M059J (cell line): ENCODE data around the gene RDH8. TPM values are rescaled to one million over a fixed set of nuclear protein-coding genes. Genes with fewer than 3 reads are reported as not detected.
A peak's percentile ranks its signal among the peaks of the same experiment; 100 is the strongest.

Experiments used
- DNase-seq: peaks from one replicate; pipeline ENCODE4 v3.0.0-alpha.2; 2012; ENCODE audit warnings: low read depth
- total RNA-seq: library from RNA; depleted of rRNA; stranded (reverse); fragments of >200 nt; shearing (Covaris generic); gene quantifications from 2 replicates; pipeline ENCODE4 v1.2.3, GENCODE V29; 2014; rRNA removed

RDH8 gene
- total RNA-seq, 1 experiment from 2014 or later: not detected

GRCh38 chr19:10036601-10037071 lies 23.4 kb downstream of the RDH8 start:
- no peak for DNase-seq

- DNase-seq: no peak
Observed at GRCh38 chr19:10037367-10037766, 24.1 kb downstream of the RDH8 start.

- DNase-seq: no peak
Observed at GRCh38 chr19:10037809-10038208, 24.5 kb downstream of the RDH8 start.

- DNase-seq: peak; percentile 35
Observed at GRCh38 chr19:10043286-10043927, 30.1 kb downstream of the RDH8 start.

GRCh38 chr19:10044390-10044789 lies 31.1 kb downstream of the RDH8 start:
- no peak for DNase-seq

GRCh38 chr19:10045371-10045770 lies 32.1 kb downstream of the RDH8 start:
- peak; percentile 9 for DNase-seq

GRCh38 chr19:10049626-10050025 lies 36.3 kb downstream of the RDH8 start:
- DNase-seq: no peak

- DNase-seq: no peak
Observed at GRCh38 chr19:10052602-10053360, 39.5 kb downstream of the RDH8 start.

GRCh38 chr19:10061717-10062310 lies 48.5 kb downstream of the RDH8 start:
- no peak for DNase-seq

GRCh38 chr19:10068205-10068604 lies 54.9 kb downstream of the RDH8 start:
- DNase-seq: peak; percentile 45

GRCh38 chr19:10069046-10069445 lies 55.8 kb downstream of the RDH8 start:
- DNase-seq: peak; percentile 54

GRCh38 chr19:10070730-10071446 lies 57.6 kb downstream of the RDH8 start:
- DNase-seq: no peak

Other genes with a start within 250 kb of the RDH8 start
- 1.3 and 3.8 TPM in 2 replicates for gene ZNF846, start 244.7 kb upstream of the RDH8 start, total RNA-seq
- 23.2 and 24.4 TPM in 2 replicates for gene FBXL12, start 194.4 kb upstream of the RDH8 start, total RNA-seq
- gene UBL5, start 185.6 kb upstream of the RDH8 start, total RNA-seq: 601 and 1,151 TPM in 2 replicates
- gene PIN1, start 178.2 kb upstream of the RDH8 start, total RNA-seq: 146 and 182 TPM in 2 replicates
- gene OLFM2, start 77.0 kb upstream of the RDH8 start, total RNA-seq: 0.39 TPM in 1 of 2 replicates, not detected in the other
- not detected in 2 replicates for gene COL5A3, start 3.0 kb upstream of the RDH8 start, total RNA-seq
- 80.9 and 98.9 TPM in 2 replicates for gene SHFL, start 72.8 kb downstream of the RDH8 start, total RNA-seq
- 0.25 TPM in 1 of 2 replicates, not detected in the other for gene ANGPTL6, start 89.2 kb downstream of the RDH8 start, total RNA-seq
- gene PPAN, start 92.9 kb downstream of the RDH8 start, total RNA-seq: 20.9 and 25.0 TPM in 2 replicates
- 0.96 and 6.5 TPM in 2 replicates for gene P2RY11, start 98.2 kb downstream of the RDH8 start, total RNA-seq
- 261 and 266 TPM in 2 replicates for gene EIF3G, start 106.4 kb downstream of the RDH8 start, total RNA-seq
- gene DNMT1, start 181.5 kb downstream of the RDH8 start, total RNA-seq: 199 and 263 TPM in 2 replicates
- 7.1 and 8.3 TPM in 2 replicates for gene S1PR2, start 217.8 kb downstream of the RDH8 start, total RNA-seq
- 53.8 and 96.4 TPM in 2 replicates for gene MRPL4, start 238.7 kb downstream of the RDH8 start, total RNA-seq